Measurements from ENCODE around the gene KCNH1. TPM values are rescaled to one million over a fixed set of nuclear protein-coding genes. Genes with fewer than 3 reads are reported as not detected.

KCNH1 gene
- total and polyA plus RNA-seq, 2 experiments from 2014 or later: 0.28 TPM; not detected in 1

GRCh38 chr1:211114446-211114845, 19.5 kb downstream of the KCNH1 start (continued):
- TF ChIP-seq CTCF (conservative IDR thresholded peaks at IDR 0.05; ENCODE audit: low read depth in 2 of 2) (no peak), NANOG (IDR thresholded peaks at IDR 0.05; ENCODE audit: borderline replicate concordance) (no peak), EZH2phosphoT487 (IDR thresholded peaks at IDR 0.05; ENCODE audit: unreplicated experiment) (no peak), JUNB (IDR thresholded peaks at IDR 0.05; ENCODE audit: unreplicated experiment) (no peak), REST (IDR thresholded peaks at IDR 0.05; ENCODE audit: unreplicated experiment) (no peak), ETS1 (IDR thresholded peaks at IDR 0.05) (no peak)

- Histone ChIP-seq H3K9me2 (ENCODE audit: insufficient read depth) (no peaks in the 10 kb centered on the region), H3K4me2 (no peak overlapping the region), H2AFZ (no peak overlapping the region), H3K79me2 (replicated peaks; ENCODE audit: insufficient read depth) (no peaks in the 10 kb centered on the region), H3K4me1 (ENCODE audit: insufficient read depth) (0 out of 2 replicates have a peak, but pooled peaks cover 4% of the 10 kb centered on the region), H4K20me1 (replicated peaks; ENCODE audit: insufficient read depth) (no peaks in the 10 kb centered on the region), H3K27me3 (ENCODE audit: insufficient read depth) (no peaks in the 10 kb centered on the region), H3K4me3 (no peak overlapping the region), H3K36me3 (ENCODE audit: insufficient read depth) (no peaks in the 10 kb centered on the region), H3F3A (replicated peaks; ENCODE audit: low read depth) (no peaks in the 10 kb centered on the region), H3K27ac (ENCODE audit: low read depth) (no peak overlapping the region)
- no peaks in the 10 kb centered on the region; the same call in 2 of the 3 replicates for H3K4me1 Mint-ChIP-seq
- peaks cover 3% of the 10 kb centered on the region; the same call in 1 of the 3 replicates for H3K36me3 Mint-ChIP-seq (ENCODE audit: low read depth)
- no peaks in the 10 kb centered on the region for H3K27me3 Mint-ChIP-seq (ENCODE audit: insufficient read depth, low read depth, poor library complexity)
- no peak overlapping the region for H3K4me3 Mint-ChIP-seq
- H3K9me3 Mint-ChIP-seq: no peaks in the 10 kb centered on the region; the same call in 1 of the 3 replicates
- no peak for ATAC-seq
- H3K27ac Mint-ChIP-seq: no peak overlapping the region
- no peak for DNase-seq (ENCODE audit: low spot score)
- TF ChIP-seq REST (IDR thresholded peaks at IDR 0.05; ENCODE audit: unreplicated experiment): no peak
- no peak for TF ChIP-seq CREB1 (CRISPR knock-in tag; IDR thresholded peaks at IDR 0.05; ENCODE audit: low read depth)
- no peak for TF ChIP-seq ZNF331 (CRISPR knock-in tag; IDR thresholded peaks at IDR 0.05; ENCODE audit: low read depth)
- TF ChIP-seq ETS1 (IDR thresholded peaks at IDR 0.05): no peak
Measured at GRCh38 chr1:211113566-211113965, 20.4 kb downstream of the KCNH1 start.

Measured in GM23338 (cell line).